OCI-LY7 (cell line): ENCODE data around the gene PWWP2B.

Source experiments
- CTCF ChIP-seq: fragments of 200-600 bp; sonication (generic); conservative IDR thresholded peaks from 2 replicates; pipeline ENCODE4 v1.5.1; 2014; ENCODE audit warnings: mild to moderate bottlenecking, antibody characterized with exemption, low read length, moderate library complexity, mixed read lengths
- EZH2phosphoT487 ChIP-seq: fragments of 200-600 bp; sonication (generic); IDR thresholded peaks from 2 replicates; pipeline ENCODE4 v1.6.1; 2018; ENCODE audit warnings: low read depth, borderline replicate concordance, mild to moderate bottlenecking, mixed run types, antibody characterized with exemption, low read length, moderate library complexity, mixed read lengths

DNA sequence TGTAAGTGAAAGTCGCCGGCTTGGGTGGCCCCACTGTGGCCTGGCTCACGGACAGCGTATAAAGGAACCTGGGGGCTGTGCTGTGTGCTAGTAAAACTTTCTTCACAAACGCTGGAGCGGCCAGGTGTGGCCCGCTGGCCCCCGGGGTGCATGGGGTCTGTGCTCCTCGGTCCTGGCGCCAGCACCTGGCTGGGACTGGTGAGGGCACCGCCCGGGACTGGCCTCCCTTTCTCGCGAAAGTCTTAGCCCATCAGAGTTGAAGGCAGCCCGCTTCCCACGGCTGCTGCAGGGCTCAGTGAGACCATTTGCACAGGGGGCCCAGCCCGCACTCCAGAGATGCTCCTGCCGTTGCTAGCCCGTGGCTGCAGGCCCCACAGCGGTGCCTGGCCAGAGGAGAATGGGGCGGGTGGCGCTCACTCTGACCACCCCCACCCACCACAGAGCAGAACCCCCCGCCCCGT is 5.8 kb downstream of the PWWP2B start:
- TF ChIP-seq CTCF (no peak), EZH2phosphoT487 (no peak)
